Fibroblast of the aortic adventitia (primary cell): Measurements from ENCODE around the gene COG7. TPM values are rescaled to one million over a fixed set of nuclear protein-coding genes. Genes with fewer than 3 reads are reported as not detected.
"Not testable (repeated sequence)": the region's sequence is repeated elsewhere in the genome, so short reads cannot be mapped to it uniquely, and the experiment has no call there.

Experiments used
- DNase-seq: peaks from one replicate; pipeline ENCODE4 v3.0.0-alpha.2; 2010; ENCODE audit warnings: low read depth
- H3K4me3 ChIP-seq: 2 replicates; pipeline ENCODE4 v1.5.1; 2011; ENCODE audit warnings: low read depth, mild to moderate bottlenecking, control low read depth, low read length, moderate library complexity
- total RNA-seq: library from RNA; depleted of rRNA; stranded (reverse); fragments of >200 nt; gene quantifications from 2 replicates; pipeline ENCODE4 v1.2.3, GENCODE V29; 2012; ENCODE audit warnings: low replicate concordance
- TF ChIP-seq, protein P1 (sequence below): IDR thresholded peaks from 2 replicates; pipeline ENCODE4 v1.5.1; 2011; ENCODE audit warnings: mild to moderate bottlenecking, low read length, control low read depth, inconsistent platforms; ENCODE audit not compliant: insufficient read depth

The COG7 gene
- total RNA-seq, 1 donor, result 18.9 TPM

DNA sequence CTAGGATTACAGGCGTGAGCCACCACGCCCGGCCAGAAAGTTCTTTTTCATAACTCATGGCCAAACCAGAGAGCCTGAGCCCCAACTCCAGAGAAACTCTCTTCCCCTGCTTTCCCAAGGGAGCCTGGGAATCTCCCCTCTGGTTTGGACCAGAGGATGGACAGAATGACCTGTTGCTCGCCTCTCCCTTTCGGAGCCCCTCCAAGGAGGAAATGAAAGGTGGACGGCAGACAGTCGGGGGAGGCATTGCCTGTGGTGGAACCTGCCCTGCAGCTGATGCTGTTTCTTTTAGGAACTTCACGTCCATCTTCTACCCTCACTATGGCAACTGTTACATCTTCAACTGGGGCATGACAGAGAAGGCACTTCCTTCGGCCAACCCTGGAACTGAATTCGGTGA, 85.4 kb downstream of the COG7 start:
- H3K4me3 ChIP-seq, result no peak overlapping the region
- DNase-seq, result no peak
- TF ChIP-seq, protein P1, sequence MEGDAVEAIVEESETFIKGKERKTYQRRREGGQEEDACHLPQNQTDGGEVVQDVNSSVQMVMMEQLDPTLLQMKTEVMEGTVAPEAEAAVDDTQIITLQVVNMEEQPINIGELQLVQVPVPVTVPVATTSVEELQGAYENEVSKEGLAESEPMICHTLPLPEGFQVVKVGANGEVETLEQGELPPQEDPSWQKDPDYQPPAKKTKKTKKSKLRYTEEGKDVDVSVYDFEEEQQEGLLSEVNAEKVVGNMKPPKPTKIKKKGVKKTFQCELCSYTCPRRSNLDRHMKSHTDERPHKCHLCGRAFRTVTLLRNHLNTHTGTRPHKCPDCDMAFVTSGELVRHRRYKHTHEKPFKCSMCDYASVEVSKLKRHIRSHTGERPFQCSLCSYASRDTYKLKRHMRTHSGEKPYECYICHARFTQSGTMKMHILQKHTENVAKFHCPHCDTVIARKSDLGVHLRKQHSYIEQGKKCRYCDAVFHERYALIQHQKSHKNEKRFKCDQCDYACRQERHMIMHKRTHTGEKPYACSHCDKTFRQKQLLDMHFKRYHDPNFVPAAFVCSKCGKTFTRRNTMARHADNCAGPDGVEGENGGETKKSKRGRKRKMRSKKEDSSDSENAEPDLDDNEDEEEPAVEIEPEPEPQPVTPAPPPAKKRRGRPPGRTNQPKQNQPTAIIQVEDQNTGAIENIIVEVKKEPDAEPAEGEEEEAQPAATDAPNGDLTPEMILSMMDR, result no peak

DNA sequence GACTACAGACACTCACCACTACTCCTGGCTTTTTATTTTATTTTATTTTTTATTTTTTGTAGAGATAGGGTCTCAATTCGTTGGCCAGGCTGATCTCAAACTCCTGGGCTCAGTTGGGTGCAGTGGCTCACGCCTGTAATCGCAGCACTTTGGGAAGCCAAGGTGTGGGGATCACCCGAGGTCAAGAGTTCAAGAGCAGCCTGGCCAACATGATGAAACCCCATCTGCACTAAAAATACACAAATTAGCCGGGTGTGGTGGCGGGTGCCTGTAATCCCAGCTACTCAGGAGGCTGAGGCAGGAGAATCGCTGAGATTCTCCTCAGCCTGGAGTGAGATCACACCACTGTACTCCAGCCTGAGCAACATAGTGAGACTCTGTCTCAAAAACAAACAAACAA, 86.6 kb downstream of the COG7 start:
- not testable (repeated sequence) for DNase-seq, H3K4me3 ChIP-seq

DNA sequence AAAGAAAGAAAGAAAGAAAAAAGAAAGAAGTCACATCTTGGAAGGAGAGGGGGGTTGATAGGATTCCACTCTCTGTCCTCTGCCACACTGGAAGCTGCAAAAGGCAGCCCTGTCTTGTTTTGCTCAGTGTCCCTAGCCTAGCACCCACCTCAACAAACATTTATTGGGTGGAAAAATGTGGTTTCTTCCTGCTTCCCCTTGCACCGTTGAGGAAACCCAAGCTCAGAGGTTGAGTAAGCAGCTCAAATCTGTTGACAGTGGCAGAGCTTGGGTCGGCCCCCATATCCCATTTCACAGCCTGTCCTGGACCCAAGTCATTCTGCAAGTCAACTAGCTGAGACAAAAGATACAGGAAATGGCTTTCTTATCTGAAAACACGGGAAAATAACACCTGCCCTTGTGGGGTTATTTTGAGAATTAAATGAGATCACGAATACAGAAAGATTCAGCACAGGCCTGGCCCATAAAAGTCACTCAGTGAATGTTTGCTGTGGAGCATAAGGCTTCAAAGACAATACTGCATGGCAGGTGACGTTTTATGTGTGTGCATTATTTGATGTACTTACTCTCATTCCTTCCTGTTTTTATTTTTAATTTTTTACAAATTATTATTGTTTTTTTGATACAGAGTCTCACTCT, 87.3 kb downstream of the COG7 start:
- DNase-seq, result no peak
- no peak overlapping the region for H3K4me3 ChIP-seq

DNA sequence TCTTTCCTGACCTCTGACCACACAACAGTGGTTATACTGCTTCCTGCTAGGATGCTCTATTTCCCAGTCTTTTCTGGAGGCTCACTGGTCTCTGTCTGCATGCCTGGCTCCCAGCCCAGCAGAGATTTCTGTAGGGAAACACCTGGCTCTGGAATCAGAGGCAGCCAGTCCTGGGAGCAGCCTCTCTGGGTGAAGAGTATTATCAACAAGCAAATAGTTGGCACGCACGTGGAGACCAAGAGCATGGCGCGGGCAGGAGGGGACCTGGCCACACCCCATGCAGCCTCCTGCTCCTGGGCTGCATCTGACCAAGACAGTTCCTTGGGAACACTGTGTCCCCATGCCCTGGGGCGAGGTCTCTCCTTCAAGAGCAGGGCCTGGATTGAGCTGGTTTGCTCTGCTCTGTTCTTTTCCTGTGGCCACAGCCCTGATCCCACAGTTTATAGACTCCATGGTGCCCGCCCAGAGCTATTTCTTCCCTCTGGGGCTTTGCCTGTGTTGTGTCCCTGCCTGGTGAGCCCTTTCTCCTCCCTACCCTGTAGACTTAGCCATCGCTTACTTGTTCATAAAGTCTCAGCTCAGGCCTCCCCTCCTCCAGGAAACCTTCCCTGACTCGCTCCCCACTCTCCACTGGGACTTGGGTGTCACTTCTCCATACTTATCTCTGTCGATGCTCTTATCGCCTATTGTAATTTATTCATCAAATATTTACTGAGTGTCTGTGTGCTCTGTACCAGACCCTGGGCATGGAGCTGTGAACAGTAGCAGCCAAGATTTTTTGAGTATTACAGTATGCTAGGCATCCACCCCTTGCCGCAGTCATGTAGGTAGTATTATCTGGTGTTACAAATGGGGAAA, 90.3 kb downstream of the COG7 start:
- TF ChIP-seq, protein P1, result no peak
- DNase-seq, result no peak
- no peak overlapping the region for H3K4me3 ChIP-seq

More for the DNA sequence above, 87.3 kb downstream of the COG7 start:
- TF ChIP-seq, protein P1, result no peak

DNA sequence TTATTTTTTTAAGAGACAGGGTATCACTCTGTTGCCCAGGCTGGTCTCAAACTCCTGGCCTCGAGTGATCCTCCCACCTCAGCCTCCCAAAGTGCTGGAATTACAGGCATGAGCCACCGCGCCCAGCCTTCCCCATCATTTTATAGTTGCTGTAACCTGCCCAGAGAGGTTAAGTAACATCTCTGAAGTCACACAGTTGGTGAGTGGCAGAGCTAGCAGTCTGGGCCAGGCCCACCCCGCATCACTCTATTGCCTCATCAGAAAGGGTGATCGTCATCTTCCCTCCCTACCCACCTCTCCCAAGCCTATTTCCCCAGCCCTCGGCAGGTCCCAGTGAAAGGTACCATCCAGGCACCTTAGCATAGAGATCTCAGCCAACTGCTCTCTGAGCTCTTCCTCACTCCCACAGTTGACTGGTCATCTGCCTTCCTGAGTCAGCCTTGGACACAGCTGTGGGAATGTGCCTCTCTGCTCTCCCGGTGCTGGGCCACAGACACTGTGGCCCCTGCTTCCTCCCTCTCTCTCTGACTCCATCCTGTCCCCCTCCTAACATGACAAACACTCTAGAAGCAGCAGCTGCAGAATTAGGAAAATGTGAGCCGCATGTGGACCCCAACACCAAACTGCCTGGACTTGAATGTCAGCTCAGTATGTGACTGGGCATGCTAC, 93.8 kb downstream of the COG7 start:
- no peak for DNase-seq
- TF ChIP-seq, protein P1, result no peak

DNA sequence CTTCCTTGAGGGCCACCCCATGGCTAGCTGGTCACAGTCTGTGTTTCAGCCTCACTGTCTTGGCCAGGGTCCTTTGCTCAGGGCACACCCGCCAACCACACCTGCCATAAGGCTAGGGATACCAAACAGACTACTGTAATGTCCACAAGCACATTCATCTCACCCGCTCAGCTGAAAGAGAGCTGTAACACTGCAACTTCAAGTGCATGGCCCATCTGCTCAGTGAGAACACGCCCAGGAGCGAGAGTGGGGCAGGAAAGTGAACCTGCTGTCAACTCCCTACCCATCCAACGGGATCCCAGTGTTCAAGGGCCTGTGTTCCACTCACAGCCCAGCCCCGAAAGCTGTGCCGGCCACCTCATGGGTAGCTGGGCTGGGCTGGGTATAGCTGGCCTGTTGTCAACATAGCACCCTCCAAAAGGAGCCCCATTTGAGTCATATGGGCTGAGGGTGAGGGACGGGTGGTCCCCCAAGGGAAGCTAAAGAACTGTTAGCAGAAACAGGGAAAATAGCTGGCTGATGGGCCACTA, 95.2 kb downstream of the COG7 start:
- DNase-seq, result no peak
- TF ChIP-seq, protein P1, result no peak
- no peak overlapping the region for H3K4me3 ChIP-seq

More for the DNA sequence above, 93.8 kb downstream of the COG7 start:
- H3K4me3 ChIP-seq, result no peak overlapping the region

DNA sequence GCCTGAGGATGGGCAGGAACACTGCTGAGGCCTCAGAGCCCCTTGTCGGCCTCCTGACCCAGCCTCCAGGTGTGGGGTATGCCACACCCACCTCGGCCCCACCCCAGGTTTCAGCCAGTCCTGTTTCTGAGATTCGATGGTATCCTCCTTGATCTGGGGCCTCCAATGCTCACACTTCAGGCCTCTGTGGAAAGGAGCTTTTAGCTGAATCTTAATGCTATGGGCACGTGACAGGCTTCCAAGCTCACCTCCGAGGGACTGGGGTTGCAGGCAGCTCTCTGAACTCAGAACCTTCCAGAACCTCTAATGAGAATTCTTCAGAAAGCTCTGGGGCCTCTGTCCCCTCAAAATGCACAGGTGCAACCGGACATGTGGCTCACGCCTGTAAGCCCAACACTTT, 96.0 kb downstream of the COG7 start:
- TF ChIP-seq, protein P1, result no peak
- DNase-seq, result no peak
- H3K4me3 ChIP-seq, result no peak overlapping the region
